Endothelial cell of umbilical vein (primary cell): ENCODE data around the gene EPS8L1. TPM values are rescaled to one million over a fixed set of nuclear protein-coding genes. Genes with fewer than 3 reads are reported as not detected.

Experiments used
- BruUV-seq: library from RNA; stranded (reverse); fragments of 400-500 nt; replicated peaks from 2 replicates; lab custom pipeline; 2021; lab: Mats Ljungman, UMichigan
- CTCF ChIA-PET: fragments of 300-600, 350-600 bp; sonication (Branson Sonifier 250); formaldehyde crosslinking; loops from one replicate; lab custom pipeline; 2021; ENCODE audit warnings: antibody characterized with exemption, inconsistent platforms; lab: Charles Lee
- POLR2A ChIA-PET: fragments of 300-600, 350-600 bp; sonication (Branson Sonifier 250); formaldehyde crosslinking; loops from one replicate; lab custom pipeline; 2021; ENCODE audit warnings: antibody characterized with exemption, inconsistent platforms; lab: Charles Lee
- DNase-seq: peaks from one replicate; pipeline ENCODE4 v3.0.0-alpha.2; 2011; ENCODE audit warnings: low read depth, low spot score
- FAIRE-seq: peaks from 2 replicates; lab custom pipeline; 2011; peaks lifted over from hg19 to GRCh38; lab: Jason Lieb, UNC
- H2AFZ ChIP-seq: 2 replicates; pipeline ENCODE4 v1.6.0; 2012; ENCODE audit warnings: low read depth, low read length, control low read depth, inconsistent platforms
- H3K27ac ChIP-seq: 2 replicates; pipeline ENCODE4 v1.5.1; 2011; ENCODE audit warnings: low read depth, mild to moderate bottlenecking, control low read depth, low read length, moderate library complexity; ENCODE audit not compliant: insufficient read depth
- H3K27me3 ChIP-seq, 2 experiments: 2 replicates each; pipeline versions ENCODE4 v1.6.0 to v1.6.1; 2011; ENCODE audit warnings: low read length in 2 of 2, mixed read lengths in 1 of 2; ENCODE audit not compliant: control insufficient read depth in 2 of 2, insufficient read depth in 2 of 2
- H3K36me3 ChIP-seq, 2 experiments: 2 replicates in 1 of 2; 3 replicates in 1 of 2; pipeline ENCODE4 v1.5.1; 2011; ENCODE audit warnings: low read length in 2 of 2, mild to moderate bottlenecking in 1 of 2, moderate library complexity in 1 of 2; ENCODE audit not compliant: control insufficient read depth in 2 of 2, insufficient read depth in 2 of 2; ENCODE audit errors: extremely low read depth in 1 of 2
- H3K4me1 ChIP-seq: 3 replicates; pipeline ENCODE4 v1.5.1; 2011; ENCODE audit warnings: mild to moderate bottlenecking, low read length; ENCODE audit not compliant: control insufficient read depth, insufficient read depth; ENCODE audit errors: extremely low read depth
- H3K4me2 ChIP-seq: 2 replicates; pipeline ENCODE4 v1.6.1; 2011; ENCODE audit warnings: low read length, control low read depth, mixed read lengths; ENCODE audit not compliant: insufficient read depth
- H3K4me3 ChIP-seq, 3 experiments: fragments of 200-600 bp in 1 of 3; sonication (generic), shearing (Covaris generic) in 1 of 3; replicated peaks in 1 of 3; 2 replicates each; pipeline ENCODE4 v1.5.1; 2011 to 2016; ENCODE audit warnings: control low read depth in 3 of 3, low read length in 3 of 3, mild to moderate bottlenecking in 2 of 3, inconsistent platforms in 1 of 3, low read depth in 1 of 3, moderate library complexity in 1 of 3; ENCODE audit not compliant: insufficient read depth in 1 of 3
- H3K79me2 ChIP-seq: 2 replicates; pipeline ENCODE4 v1.6.0; 2012; ENCODE audit warnings: low read length, inconsistent platforms; ENCODE audit not compliant: control insufficient read depth, insufficient read depth
- H3K9ac ChIP-seq: replicated peaks from 2 replicates; pipeline ENCODE3; 2011; ENCODE audit warnings: low read length, control low read depth; ENCODE audit not compliant: insufficient read depth; ENCODE audit errors: extremely low read depth
- H3K9me1 ChIP-seq: replicated peaks from 3 replicates; pipeline ENCODE4 v1.6.0; 2011; ENCODE audit warnings: mild to moderate bottlenecking, low read length; ENCODE audit not compliant: control insufficient read depth, insufficient read depth; ENCODE audit errors: extremely low read depth
- H3K9me3 ChIP-seq: replicated peaks from 2 replicates; pipeline ENCODE4 v1.5.1; 2012; ENCODE audit warnings: low read length, inconsistent platforms; ENCODE audit not compliant: control insufficient read depth, insufficient read depth
- H4K20me1 ChIP-seq: replicated peaks from 2 replicates; pipeline ENCODE3; 2011; ENCODE audit warnings: mild to moderate bottlenecking, low read length; ENCODE audit not compliant: control insufficient read depth, insufficient read depth; ENCODE audit errors: extremely low read depth
- EZH2 ChIP-seq: IDR thresholded peaks from 2 replicates; pipeline ENCODE4 v1.6.1; 2012; ENCODE audit warnings: borderline replicate concordance, low read depth, mild to moderate bottlenecking, moderate library complexity, low read length, inconsistent platforms; ENCODE audit not compliant: severe bottlenecking
- FOS ChIP-seq: IDR thresholded peaks from 2 replicates; pipeline ENCODE4 v1.6.1; 2011; ENCODE audit warnings: mild to moderate bottlenecking, low read length, moderate library complexity, borderline replicate concordance; ENCODE audit not compliant: insufficient read depth
- GATA2 ChIP-seq: IDR thresholded peaks from 2 replicates; pipeline ENCODE4 v1.7.0; 2011; ENCODE audit warnings: low read depth, mild to moderate bottlenecking, moderate library complexity, mixed read lengths, low read length; ENCODE audit not compliant: insufficient read length, insufficient read depth
- JUN ChIP-seq: IDR thresholded peaks from 2 replicates; pipeline ENCODE4 v1.6.1; 2011; ENCODE audit warnings: borderline replicate concordance, low read depth; ENCODE audit not compliant: insufficient read length, insufficient read depth
- MYC ChIP-seq: IDR thresholded peaks from one replicate; pipeline ENCODE4 v1.6.1; 2011; ENCODE audit warnings: mild to moderate bottlenecking, low read depth, low read length
- POLR2A ChIP-seq: IDR thresholded peaks from 2 replicates; pipeline ENCODE4 v1.6.1; 2012; ENCODE audit warnings: low read depth, mild to moderate bottlenecking, control low read depth, low read length
- POLR2AphosphoS5 ChIP-seq: IDR thresholded peaks from 2 replicates; pipeline ENCODE4 v1.6.1; 2012; ENCODE audit warnings: low read depth, mild to moderate bottlenecking, control low read depth, low read length, moderate library complexity; ENCODE audit not compliant: insufficient read depth
- dilution Hi-C: fragments of 300-500 bp; cut with MboI; formaldehyde crosslinking; loops from one replicate; pipeline ENCODE4 v1.15.0; 2019; ENCODE audit warnings: low sequenced_read_pairs; ENCODE audit not compliant: extremely low pct_ligation_motif_present
- intact Hi-C: fragments of 100-400 bp; cut with micrococcal nuclease; formaldehyde crosslinking; loops from one replicate; pipeline ENCODE4 v1.10.0; 2022
- polyA plus RNA-seq, 4 experiments: library from polyadenylated mRNA; depleted of rRNA in 3 of 4; stranded (reverse) in 3 of 4; unstranded in 1 of 4; fragments of >200 nt; gene quantifications; 2 replicates each; pipeline versions ENCODE4 v1.2.1 to v1.2.3, GENCODE V29; 2011 to 2012; ENCODE audit warnings: missing spikeins in 1 of 4
- total RNA-seq: library from RNA; stranded (reverse); gene quantifications from 2 replicates; pipeline ENCODE4 v1.2.3, GENCODE V29; 2021
- TF ChIP-seq, protein P1 (sequence below): IDR thresholded peaks from 2 replicates; pipeline ENCODE4 v1.6.1; 2011; ENCODE audit not compliant: insufficient read depth, insufficient read length
- TF ChIP-seq, protein P2 (sequence below), 2 donors: IDR thresholded peaks; 1 replicate in 1 of 2; 2 replicates in 1 of 2; pipeline ENCODE4 v1.5.1; 2011; ENCODE audit warnings: low read length in 2 of 2, mild to moderate bottlenecking in 2 of 2, moderate library complexity in 2 of 2, control low read depth in 1 of 2, inconsistent platforms in 1 of 2, low read depth in 1 of 2; ENCODE audit not compliant: insufficient read depth in 1 of 2; ENCODE audit errors: extremely low read depth in 1 of 2

The EPS8L1 gene
- total and polyA plus RNA-seq, 2 donors (not counting 3 experiments of a cell fraction or from before 2014, with no cell fraction given): 15.9 to 28.9 TPM

DNA sequence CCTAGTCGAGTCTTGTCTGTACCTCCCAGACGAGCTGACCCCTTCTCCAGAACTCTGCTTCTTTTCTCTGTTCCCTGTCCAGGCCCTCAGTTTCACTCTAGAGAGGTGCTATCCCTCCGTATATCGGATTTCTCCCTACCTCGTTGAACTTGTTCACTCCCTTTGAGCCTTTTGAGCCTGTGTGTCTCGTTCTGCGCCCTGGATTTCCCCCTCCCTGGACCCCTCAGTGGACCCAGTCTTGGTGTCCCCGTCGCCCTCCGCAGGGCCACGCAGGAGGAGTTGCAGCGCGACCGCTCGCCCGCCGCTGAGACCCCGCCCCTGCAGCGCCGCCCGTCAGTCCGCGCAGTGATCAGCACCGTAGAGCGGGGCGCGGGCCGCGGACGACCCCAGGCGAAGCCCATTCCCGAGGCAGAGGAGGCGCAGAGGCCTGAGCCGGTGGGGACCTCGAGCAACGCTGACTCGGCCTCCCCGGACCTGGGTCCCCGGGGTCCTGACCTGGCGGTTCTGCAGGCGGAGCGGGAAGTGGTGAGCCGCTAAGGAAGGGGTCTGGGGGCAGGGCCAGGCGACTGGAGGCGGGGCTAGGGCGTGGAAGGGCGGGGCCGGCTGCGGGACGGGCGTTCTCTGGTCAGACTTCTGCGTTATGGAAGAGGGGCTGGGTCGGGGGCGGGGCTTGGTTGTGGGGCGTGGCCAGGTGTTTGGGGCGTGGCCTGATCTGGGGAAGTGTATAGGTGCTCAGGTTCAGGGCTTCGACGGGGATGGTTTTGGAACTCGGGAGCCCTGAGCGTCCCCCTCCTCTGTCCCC lies 5.5 kb downstream of the EPS8L1 start:
- intact Hi-C loops (loop anchor here (2.0 to 5.0 kb wide), 4 partner anchors 20 to 1040 kb away; partner anchors contain the start of genes LENG9 and ZNF787), dilution Hi-C loops (no loop called here)
- CTCF ChIA-PET: interaction anchor here (1.0 to 2.4 kb wide), 3 partner anchors 8 to 80 kb away, joined by 3 to 9 read pairs (median 4); no protein-coding TSS in a partner anchor
- H3K4me3 ChIP-seq: peak overlapping the region; percentile 55 to 67 (median 58)
- no peak overlapping the region for H3K9ac ChIP-seq
- H3K36me3 ChIP-seq: no peaks in the 10 kb centered on the region
- TF ChIP-seq, protein P1, sequence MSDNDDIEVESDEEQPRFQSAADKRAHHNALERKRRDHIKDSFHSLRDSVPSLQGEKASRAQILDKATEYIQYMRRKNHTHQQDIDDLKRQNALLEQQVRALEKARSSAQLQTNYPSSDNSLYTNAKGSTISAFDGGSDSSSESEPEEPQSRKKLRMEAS: peak; percentile 33
- no peak for TF ChIP-seq POLR2A
- no TSS peak for BruUV-seq
- POLR2A ChIA-PET: no interaction called here
- FAIRE-seq (peak; percentile 82), DNase-seq (peak; percentile 89)
- H3K27ac ChIP-seq: no peak overlapping the region
- no peaks in the 10 kb centered on the region for H3K9me1 ChIP-seq
- H3K4me1 ChIP-seq: peaks cover 20% of the 10 kb centered on the region
- peaks cover 0 to 3% of the 10 kb centered on the region in 2 experiments for H3K27me3 ChIP-seq
- H3K9me3 ChIP-seq: no peaks in the 10 kb centered on the region
- H3K4me2 ChIP-seq: peak overlapping the region; percentile 84
- H3K79me2 ChIP-seq: no peaks in the 10 kb centered on the region
- peak overlapping the region; percentile 90 for H2AFZ ChIP-seq
- no peaks in the 10 kb centered on the region for H4K20me1 ChIP-seq

DNA sequence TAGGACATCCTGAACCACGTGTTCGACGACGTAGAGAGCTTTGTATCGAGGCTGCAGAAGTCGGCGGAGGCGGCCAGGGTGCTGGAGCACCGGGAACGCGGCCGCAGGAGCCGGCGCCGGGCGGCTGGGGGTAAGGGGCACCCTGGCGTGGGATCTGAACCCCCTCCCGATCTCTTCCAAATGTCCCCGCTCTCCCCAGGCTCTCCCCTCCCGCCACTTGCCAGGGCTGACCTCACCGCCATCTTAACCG lies 6.0 kb downstream of the EPS8L1 start:
- CTCF ChIA-PET: interaction anchor here (1.1 kb wide), 1 partner anchor 79 kb away, joined by 3 read pairs; no protein-coding TSS in a partner anchor

More for the DNA sequence above, 6.0 kb downstream of the EPS8L1 start:
- no peak overlapping the region for H3K27ac ChIP-seq
- POLR2A ChIA-PET: no interaction called here
- peak overlapping the region in 2 of 3 experiments; percentile 11 to 14 for H3K4me3 ChIP-seq
- H2AFZ ChIP-seq: peak overlapping the region; percentile 86
- H3K79me2 ChIP-seq: no peaks in the 10 kb centered on the region
- H3K9me1 ChIP-seq: no peaks in the 10 kb centered on the region
- H3K9ac ChIP-seq: no peak overlapping the region
- peaks cover 0 to 3% of the 10 kb centered on the region in 2 experiments for H3K27me3 ChIP-seq
- peak overlapping the region; percentile 66 for H3K4me2 ChIP-seq
- no peaks in the 10 kb centered on the region for H3K9me3 ChIP-seq
- DNase-seq: no peak
- H4K20me1 ChIP-seq: no peaks in the 10 kb centered on the region
- intact Hi-C loops (loop anchor here (2.0 to 5.0 kb wide), 4 partner anchors 21 to 1039 kb away; partner anchors contain the start of genes LENG9 and ZNF787), dilution Hi-C loops (no loop called here)
- no peak for FAIRE-seq
- H3K36me3 ChIP-seq: no peaks in the 10 kb centered on the region
- peaks cover 23% of the 10 kb centered on the region for H3K4me1 ChIP-seq
- no TSS peak for BruUV-seq
- TF ChIP-seq MYC (no peak), FOS (no peak), POLR2AphosphoS5 (no peak), JUN (no peak), EZH2 (no peak), POLR2A (no peak), GATA2 (no peak)
- TF ChIP-seq, protein P1: no peak
- TF ChIP-seq, protein P2, sequence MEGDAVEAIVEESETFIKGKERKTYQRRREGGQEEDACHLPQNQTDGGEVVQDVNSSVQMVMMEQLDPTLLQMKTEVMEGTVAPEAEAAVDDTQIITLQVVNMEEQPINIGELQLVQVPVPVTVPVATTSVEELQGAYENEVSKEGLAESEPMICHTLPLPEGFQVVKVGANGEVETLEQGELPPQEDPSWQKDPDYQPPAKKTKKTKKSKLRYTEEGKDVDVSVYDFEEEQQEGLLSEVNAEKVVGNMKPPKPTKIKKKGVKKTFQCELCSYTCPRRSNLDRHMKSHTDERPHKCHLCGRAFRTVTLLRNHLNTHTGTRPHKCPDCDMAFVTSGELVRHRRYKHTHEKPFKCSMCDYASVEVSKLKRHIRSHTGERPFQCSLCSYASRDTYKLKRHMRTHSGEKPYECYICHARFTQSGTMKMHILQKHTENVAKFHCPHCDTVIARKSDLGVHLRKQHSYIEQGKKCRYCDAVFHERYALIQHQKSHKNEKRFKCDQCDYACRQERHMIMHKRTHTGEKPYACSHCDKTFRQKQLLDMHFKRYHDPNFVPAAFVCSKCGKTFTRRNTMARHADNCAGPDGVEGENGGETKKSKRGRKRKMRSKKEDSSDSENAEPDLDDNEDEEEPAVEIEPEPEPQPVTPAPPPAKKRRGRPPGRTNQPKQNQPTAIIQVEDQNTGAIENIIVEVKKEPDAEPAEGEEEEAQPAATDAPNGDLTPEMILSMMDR (IDR thresholded peaks at IDR 0.05; ENCODE audit: extremely low read depth in 1 of 2, insufficient read depth in 1 of 2, low read depth in 1 of 2, low read length in 2 of 2): no peak
